GM18526 (cell line): ENCODE data around the gene SUPT3H.

Experiments used
- POLR2A ChIP-seq: IDR thresholded peaks from 3 replicates; pipeline ENCODE4 v1.6.1; 2011; ENCODE audit not compliant: insufficient read length; ENCODE audit errors: extremely low read depth

The SUPT3H gene

DNA sequence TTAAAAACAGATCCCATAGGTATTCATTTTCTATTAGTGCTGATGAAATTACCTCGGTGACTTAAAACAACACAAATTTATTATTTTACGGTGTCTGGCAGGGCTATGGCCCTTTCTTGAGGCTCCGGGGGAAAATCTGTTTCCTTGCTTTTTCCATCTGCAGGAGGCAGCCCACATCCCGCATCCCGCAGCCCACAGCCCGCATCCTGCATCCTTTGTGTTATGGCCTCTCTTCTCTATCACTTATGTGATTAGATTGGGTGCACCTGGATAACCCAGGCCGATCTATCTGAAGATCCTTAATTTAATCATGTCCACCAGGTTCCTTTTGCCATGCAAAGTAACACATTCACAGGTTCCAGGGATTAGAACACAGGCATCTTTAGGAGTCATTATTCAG, 582.4 kb downstream of the SUPT3H start:
- TF ChIP-seq POLR2A, result no peak

DNA sequence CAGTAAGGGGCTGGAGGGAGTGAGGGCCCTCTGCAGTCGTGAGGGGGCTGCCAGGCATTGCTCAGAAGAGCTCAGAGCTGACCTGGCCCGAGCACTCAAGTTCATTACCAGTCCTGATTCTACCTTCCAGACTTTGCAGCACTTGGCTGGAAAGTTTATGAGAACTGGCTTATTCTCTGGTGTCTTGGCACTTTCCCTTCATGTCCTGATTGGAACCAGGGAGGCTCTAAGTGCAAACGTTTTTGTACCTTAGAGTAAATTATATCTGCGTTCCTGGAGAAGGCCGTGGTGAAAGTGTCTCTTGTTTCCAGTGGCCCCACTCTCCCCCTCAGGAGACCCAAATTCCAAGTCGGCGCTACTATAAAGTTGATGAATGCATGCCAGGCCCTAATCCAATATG, 587.9 kb downstream of the SUPT3H start:
- no peak for TF ChIP-seq POLR2A

DNA sequence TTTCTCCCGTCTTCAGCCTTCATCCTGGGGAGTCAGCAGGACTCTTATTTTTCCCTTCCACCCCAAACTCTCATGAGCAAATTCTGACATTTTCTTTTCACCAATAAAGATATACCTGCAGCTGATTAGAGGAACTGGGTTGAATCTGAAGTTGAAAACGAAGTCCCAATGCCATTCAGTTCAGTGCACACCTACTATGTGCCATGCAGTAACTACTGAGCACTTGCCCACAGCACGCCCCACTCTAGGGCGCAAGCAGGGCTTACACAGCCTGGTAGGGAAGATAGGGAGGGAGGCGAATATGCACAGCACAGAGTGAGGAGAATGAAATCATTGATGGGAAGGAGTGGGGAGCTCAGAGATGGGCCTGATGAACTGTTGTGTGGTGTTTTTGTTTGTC, 588.7 kb downstream of the SUPT3H start:
- no peak for TF ChIP-seq POLR2A

DNA sequence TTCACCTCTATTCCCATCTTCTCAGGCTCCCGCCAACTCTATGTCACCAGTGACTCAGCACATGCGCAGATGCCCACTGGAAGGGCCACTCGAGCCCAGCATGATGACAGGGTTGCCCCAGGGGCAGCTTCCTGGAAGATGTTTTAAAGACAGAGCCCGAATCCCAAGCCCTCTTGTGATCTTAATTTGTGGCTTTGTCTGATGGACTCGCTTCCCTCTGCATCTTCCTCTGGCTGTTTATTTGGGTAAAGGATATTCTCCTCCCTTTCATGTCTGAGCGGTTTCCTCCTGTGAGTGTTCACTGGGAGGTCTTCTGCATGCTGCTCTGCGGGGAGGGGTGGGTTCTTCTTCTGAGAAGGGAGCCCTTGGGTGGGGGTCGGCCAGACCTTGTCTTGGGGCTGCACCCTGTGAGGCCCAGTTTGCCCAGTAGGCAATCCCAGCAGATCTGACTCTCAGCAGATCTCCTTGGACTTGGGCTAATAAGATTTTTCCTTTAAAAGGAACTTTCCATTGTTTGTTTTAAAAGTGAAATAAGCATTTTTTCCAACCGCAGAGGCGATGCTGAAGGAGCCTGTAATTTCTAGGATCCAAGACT, 589.2 kb downstream of the SUPT3H start:
- no peak for TF ChIP-seq POLR2A

DNA sequence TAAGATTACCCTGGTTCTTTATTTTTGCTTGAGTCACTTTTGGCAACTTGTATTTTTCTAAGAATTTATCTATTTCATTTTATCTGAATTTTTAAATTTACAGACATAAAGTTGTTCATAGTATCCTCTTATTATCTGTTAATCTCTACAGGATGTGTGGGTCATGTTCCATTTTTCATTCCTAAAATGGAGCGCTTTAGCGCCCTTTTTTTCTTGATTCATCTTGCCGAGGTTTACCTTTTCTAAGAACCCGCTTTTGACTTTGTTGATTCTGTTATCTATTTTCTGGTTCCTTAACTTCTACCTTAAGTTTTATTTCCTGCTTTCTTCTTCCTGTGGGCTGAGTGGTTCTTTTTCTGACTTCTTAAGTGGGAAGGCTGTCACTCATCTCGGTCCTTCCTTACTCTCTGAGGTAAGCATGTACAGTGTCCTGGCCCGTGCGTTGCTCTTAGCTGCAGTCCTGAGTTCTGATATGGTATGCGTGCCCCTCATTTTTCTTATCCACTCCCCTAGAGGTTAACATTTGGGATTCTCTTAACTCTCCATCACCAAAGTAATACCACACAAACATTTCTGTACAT, 590.4 kb downstream of the SUPT3H start:
- TF ChIP-seq POLR2A, result no peak

DNA sequence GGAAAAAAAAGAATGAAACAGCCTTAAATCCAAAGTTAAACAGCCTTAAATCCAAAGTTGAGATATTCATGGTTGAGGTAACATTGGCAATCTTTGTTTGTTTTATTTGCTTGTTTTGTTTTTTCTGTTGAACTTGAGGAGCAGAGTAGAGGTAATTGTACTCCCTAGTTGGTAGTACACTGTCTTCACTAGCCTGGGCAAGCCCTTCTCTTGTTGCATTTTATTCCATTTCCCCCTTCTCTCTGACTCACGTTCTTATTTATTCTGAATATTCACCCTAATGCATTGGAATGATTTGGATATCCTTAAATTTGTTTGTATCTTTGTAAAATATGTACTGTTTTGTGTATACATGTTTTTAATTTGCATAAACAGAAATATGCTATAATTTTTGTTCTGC, 592.6 kb downstream of the SUPT3H start:
- no peak for TF ChIP-seq POLR2A

DNA sequence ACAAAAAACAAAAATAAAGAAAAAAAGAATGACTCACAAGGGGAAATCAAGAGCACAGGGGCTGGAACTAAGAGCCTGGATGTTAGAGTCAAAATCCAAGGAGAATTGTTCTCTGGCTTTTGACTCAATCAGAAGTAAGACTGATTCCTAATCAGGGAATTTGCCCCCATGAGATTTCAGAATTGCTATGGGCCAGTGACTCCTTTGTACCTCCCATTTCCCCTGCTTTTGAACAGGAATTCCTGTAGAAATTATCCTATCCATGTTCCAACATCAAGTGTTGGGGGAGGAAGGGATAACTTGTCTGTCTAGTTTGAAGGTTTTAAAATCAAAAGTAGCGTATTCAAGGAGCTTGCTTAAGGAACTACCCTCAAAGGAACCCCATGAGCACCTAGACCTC, 593.5 kb downstream of the SUPT3H start:
- TF ChIP-seq POLR2A, result no peak

DNA sequence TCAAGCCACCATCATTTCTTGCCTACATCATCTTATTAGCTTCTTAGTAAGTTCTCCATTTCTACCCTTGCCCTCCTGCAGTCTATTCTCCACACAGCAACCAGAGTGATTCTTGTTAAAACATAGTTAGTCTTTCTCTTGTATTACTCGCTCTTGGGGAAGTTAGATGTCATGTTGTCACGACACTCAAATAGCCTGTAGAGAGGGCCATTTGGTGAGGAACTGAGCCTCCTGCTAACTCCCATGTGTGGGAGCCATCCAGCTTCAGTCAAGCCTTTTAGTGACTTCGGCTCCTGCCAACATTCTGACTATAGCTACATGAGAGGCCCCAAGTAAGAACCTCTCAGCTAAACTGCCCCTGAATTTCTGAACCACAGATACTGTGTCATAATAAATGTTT, 594.8 kb downstream of the SUPT3H start:
- TF ChIP-seq POLR2A, result no peak

DNA sequence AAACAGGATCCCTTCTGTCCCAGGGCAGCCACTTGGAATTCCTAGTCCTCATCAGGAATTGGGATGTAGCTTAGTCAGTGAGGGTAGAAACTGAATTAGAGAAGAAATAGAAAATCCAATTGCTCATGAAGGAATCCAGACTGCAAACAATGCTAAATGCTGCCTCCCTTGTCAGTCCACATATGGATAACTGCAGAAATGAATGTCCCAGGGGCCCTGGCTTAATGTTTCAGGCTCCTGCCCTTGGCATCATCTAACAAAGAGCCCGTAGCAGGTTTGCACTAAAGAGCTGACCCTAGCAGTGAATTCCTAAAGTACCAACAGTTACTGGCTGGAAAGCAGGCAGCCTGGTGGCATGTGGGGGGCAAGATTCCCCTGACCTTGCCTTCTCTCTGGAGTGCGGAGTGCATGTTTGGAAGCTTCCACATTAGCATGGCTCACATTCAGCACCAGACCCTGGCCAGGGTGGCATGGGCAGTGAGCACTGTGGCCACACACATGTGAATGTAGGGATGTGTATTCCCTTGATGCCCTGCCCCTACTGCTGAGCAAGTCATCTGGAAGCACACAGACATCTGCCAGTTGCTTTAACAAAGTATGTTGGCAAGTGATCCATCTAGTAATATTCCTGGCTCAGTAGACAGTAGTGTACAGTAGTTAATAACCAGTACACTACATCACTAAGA, 595.7 kb downstream of the SUPT3H start:
- TF ChIP-seq POLR2A, result no peak

DNA sequence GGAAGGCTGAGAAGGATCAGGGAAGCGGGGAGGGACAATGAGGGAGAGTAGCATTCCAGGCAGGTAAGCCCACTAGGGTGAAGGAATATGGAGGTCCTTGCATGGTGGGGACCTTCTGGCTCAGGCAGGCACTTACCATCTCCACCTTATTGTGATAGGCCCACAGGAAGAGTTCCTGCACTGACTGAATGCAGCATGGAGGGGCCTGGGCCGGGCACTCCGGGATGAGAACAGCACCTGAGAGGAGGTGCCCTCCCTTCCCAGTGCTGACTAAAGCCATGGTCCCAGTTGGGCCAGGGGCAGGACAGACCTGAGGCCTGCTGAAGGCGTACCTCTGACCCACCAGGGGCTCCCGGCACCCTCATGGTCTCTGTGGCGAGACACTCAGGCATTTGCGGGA, 597.6 kb downstream of the SUPT3H start:
- TF ChIP-seq POLR2A, result no peak

DNA sequence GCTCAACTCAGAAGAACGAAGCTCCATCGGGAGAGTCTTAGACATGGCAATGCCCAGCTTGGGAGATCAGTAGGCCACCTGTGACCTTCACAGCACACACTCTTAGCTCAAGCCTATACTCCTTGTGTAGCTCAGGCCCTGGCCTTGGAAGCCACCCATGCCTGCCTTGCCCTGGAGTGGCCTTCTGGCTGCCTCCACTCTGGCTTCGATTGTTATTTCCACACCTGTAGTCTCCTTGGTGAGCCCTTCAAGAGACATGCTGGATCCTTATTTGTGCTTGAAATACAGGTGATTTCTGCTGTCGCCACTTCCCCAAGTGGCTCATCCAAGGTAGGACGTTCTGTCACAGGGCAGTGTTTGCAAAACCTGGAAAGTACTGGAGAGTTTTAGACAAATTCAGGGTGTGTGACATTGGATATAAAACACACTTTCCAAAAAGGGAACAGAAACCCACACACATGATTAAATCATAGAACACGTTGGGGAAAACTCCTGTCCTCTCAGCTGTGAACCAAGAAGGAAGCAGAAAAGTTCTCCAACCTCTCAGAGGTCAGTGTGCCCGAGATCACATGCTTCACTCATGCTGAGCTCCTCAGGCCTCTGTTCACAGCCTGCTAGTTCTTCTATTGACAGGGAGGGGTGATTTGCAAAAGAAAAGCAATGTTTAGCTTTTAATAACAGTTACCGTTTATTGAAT, 598.5 kb downstream of the SUPT3H start:
- no peak for TF ChIP-seq POLR2A
